Suprapubic skin (tissue), 4 donors: ENCODE results near the gene CPNE4. TPM values are rescaled to one million over a fixed set of nuclear protein-coding genes. Genes with fewer than 3 reads are reported as not detected.

Source experiments
- DNase-seq, 2 donors: peaks; one replicate each; pipeline ENCODE4 v3.0.0-alpha.2; 2019; ENCODE audit warnings: low spot score in 2 of 2
- H3K27ac ChIP-seq: fragments of 200-600 bp; sonication (generic); one replicate; pipeline ENCODE4 v1.5.1; 2019
- H3K27me3 ChIP-seq: fragments of 200-600 bp; sonication (generic); one replicate; pipeline ENCODE4 v1.5.1; 2019
- H3K36me3 ChIP-seq: fragments of 200-600 bp; sonication (generic); one replicate; pipeline ENCODE4 v1.5.1; 2019
- H3K4me1 ChIP-seq: fragments of 200-600 bp; sonication (generic); one replicate; pipeline ENCODE4 v1.5.1; 2019
- H3K4me3 ChIP-seq: fragments of 200-600 bp; sonication (generic); one replicate; pipeline ENCODE4 v1.5.1; 2019; ENCODE audit warnings: mild to moderate bottlenecking
- H3K9me3 ChIP-seq: fragments of 200-600 bp; sonication (generic); one replicate; pipeline ENCODE4 v1.5.1; 2019
- EP300 ChIP-seq: sonication (generic); formaldehyde crosslinking; IDR thresholded peaks from one replicate; pipeline ENCODE4 v1.6.1; 2017; ENCODE audit warnings: antibody characterized with exemption
- POLR2A ChIP-seq, 2 donors: fragments of 450-650 bp; IDR thresholded peaks; one replicate each; pipeline ENCODE4 v1.6.1; 2017; ENCODE audit warnings: antibody characterized with exemption in 2 of 2, mild to moderate bottlenecking in 2 of 2, moderate library complexity in 2 of 2
- POLR2AphosphoS5 ChIP-seq, 3 donors: sonication (generic); formaldehyde crosslinking; IDR thresholded peaks; one replicate each; pipeline ENCODE4 v1.6.1; 2017; ENCODE audit warnings: antibody characterized with exemption in 3 of 3
- WGBS: methylation state at CpG from one replicate; pipeline ENCODE4 v1.1.5; 2018; 5-methylcytosine and 5-hydroxymethylcytosine counted together
- total RNA-seq, 4 donors: library from RNA; depleted of rRNA; stranded (reverse); fragments of >200 nt; gene quantifications; one replicate each; pipeline ENCODE4 v1.1.0, GENCODE V29; 2016
- TF ChIP-seq, protein P1 (sequence below), 2 donors: fragments of 200-600 bp in 1 of 2; fragments of 450-650 bp in 1 of 2; sonication (generic) in 1 of 2; IDR thresholded peaks; one replicate each; pipeline ENCODE4 v1.5.1; 2016 to 2019; ENCODE audit warnings: antibody characterized with exemption in 2 of 2, mild to moderate bottlenecking in 1 of 2, moderate library complexity in 1 of 2

Gene CPNE4
- total RNA-seq, 4 donors from 2014 or later, result 0.32 to 1.1 TPM; not detected in 2

DNA sequence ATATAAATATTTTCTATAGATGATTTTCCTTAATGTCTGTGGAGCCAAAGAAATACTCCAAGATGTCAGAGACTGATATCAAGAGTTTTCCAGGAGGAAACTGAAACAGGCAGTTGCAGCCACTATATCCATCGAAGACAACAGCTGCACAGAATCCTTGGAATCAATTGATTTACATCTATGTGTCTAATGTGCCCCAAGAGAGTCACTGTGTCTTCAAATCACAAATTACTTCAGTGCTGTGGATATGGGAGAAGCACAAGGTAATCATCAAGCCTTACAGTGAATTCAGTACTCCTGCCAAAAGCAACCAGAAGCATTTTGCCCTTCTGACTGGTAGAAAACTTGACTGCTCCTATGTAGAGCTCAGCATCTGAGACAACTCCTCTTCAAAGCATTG lies 51.1 kb downstream of the CPNE4 start:
- no peaks in the 10 kb centered on the region for H3K36me3 ChIP-seq
- H3K4me3 ChIP-seq, result no peak overlapping the region
- H3K4me1 ChIP-seq, result no peaks in the 10 kb centered on the region
- no peak for DNase-seq
- H3K9me3 ChIP-seq, result no peaks in the 10 kb centered on the region
- no peak for TF ChIP-seq POLR2AphosphoS5 (IDR thresholded peaks at IDR 0.05)
- H3K27ac ChIP-seq, result no peak overlapping the region
- no peaks in the 10 kb centered on the region for H3K27me3 ChIP-seq
- WGBS, result 54% methylated on average over 1 of the region's 1 CpG

DNA sequence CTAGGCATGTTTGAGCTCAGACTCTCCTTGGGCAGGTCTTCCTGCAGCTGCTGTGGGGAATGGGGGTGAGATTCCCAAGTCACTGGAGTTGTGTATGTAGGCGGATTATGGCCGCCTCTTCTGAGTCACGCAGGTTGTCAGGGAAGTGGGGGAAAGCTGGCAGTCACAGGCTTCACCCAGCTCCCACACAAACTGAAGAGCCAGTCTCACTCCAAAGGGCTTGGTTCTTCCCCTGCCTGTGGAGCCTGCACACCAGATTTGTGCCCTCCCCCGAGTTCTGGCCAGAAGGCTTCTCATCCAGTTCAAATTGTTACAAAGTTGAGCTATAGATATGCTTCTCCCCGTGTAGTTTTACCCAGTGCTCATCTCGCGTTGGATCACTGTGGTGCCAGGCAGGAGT lies 53.5 kb downstream of the CPNE4 start:
- Histone ChIP-seq H3K36me3 (no peaks in the 10 kb centered on the region), H3K4me1 (no peaks in the 10 kb centered on the region), H3K27me3 (no peaks in the 10 kb centered on the region), H3K27ac (no peak overlapping the region), H3K9me3 (no peaks in the 10 kb centered on the region), H3K4me3 (no peak overlapping the region)
- no peak for DNase-seq
- 97% methylated on average over 4 of the region's 7 CpGs for WGBS
- TF ChIP-seq EP300 (no peak), POLR2AphosphoS5 (IDR thresholded peaks at IDR 0.05) (no peak), POLR2A (IDR thresholded peaks at IDR 0.05) (no peak)
- TF ChIP-seq, protein P1, sequence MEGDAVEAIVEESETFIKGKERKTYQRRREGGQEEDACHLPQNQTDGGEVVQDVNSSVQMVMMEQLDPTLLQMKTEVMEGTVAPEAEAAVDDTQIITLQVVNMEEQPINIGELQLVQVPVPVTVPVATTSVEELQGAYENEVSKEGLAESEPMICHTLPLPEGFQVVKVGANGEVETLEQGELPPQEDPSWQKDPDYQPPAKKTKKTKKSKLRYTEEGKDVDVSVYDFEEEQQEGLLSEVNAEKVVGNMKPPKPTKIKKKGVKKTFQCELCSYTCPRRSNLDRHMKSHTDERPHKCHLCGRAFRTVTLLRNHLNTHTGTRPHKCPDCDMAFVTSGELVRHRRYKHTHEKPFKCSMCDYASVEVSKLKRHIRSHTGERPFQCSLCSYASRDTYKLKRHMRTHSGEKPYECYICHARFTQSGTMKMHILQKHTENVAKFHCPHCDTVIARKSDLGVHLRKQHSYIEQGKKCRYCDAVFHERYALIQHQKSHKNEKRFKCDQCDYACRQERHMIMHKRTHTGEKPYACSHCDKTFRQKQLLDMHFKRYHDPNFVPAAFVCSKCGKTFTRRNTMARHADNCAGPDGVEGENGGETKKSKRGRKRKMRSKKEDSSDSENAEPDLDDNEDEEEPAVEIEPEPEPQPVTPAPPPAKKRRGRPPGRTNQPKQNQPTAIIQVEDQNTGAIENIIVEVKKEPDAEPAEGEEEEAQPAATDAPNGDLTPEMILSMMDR (IDR thresholded peaks at IDR 0.05), result no peak

DNA sequence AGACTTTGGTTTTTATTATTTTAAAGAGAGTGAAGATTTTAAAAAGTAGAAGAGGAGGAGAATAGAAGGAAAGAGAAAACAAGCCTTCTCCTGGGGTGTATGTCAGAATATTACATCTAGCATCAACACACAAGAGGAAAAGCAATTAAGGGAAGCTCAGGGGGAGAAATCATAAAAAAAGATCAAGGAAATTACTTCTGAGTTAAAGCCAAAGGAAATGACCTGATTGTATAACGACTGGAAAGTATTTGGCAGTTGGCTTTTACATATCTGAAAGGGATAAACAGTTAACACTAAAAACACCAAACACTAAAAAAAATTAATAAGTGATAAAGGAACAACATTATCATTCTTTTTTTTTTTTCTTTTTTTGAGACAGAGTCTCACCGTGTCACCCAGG lies 58.4 kb downstream of the CPNE4 start:
- no peaks in the 10 kb centered on the region for H3K36me3 ChIP-seq
- H3K27ac ChIP-seq, result no peak overlapping the region
- H3K4me1 ChIP-seq, result no peaks in the 10 kb centered on the region
- no peak for DNase-seq
- H3K4me3 ChIP-seq, result no peak overlapping the region
- TF ChIP-seq, protein P1 (IDR thresholded peaks at IDR 0.05), result no peak
- TF ChIP-seq POLR2A (IDR thresholded peaks at IDR 0.05), result no peak
- H3K27me3 ChIP-seq, result no peaks in the 10 kb centered on the region
- no peaks in the 10 kb centered on the region for H3K9me3 ChIP-seq
- WGBS, result 18% methylated on average over 2 of the region's 2 CpGs

DNA sequence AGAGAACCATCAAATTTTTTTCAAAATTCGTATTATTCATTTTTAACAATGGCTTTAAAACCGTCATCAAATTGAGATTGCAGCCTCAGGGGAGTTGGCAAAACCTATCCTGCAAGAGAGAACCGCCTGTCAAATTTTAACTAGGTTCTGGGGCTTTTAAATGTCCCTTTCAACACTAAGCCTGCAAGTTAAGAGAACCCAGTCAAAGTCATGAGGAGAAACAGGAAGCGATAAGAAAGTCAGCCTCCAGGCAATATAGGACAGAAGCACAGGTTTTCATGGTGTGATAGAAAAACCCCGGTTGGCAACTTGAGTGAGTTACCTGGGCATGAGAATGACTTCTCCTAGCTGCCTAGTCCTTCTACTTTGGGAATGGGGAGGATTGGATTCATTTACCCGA lies 59.8 kb downstream of the CPNE4 start:
- H3K27me3 ChIP-seq, result no peaks in the 10 kb centered on the region
- no peaks in the 10 kb centered on the region for H3K9me3 ChIP-seq
- no peaks in the 10 kb centered on the region for H3K4me1 ChIP-seq
- no peak for DNase-seq
- H3K36me3 ChIP-seq, result no peaks in the 10 kb centered on the region
- no peak overlapping the region for H3K27ac ChIP-seq
- WGBS, result 38% methylated on average over 6 of the region's 6 CpGs
- no peak overlapping the region for H3K4me3 ChIP-seq
- TF ChIP-seq EP300 (no peak), POLR2AphosphoS5 (IDR thresholded peaks at IDR 0.05) (no peak), POLR2A (IDR thresholded peaks at IDR 0.05) (no peak)
- TF ChIP-seq, protein P1 (IDR thresholded peaks at IDR 0.05), result no peak

DNA sequence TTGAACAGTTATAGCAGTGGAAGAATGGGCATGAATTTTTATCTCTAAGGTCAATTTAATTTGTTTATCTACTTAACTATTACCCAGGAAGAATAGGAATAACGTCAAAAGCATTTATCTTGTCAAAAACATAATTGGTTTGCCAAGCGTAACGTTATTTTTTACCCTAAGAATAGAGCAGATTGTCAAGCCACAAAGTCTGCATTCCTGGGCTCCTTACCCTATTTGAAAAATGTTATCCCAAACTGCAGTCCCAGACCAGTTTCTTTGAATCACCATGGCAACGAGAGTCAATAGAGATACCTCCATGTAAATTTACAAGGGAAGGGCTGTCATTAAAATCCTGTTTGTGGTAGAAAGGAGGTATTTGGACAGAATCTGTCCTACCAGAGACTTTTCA lies 61.1 kb downstream of the CPNE4 start:
- Histone ChIP-seq H3K4me3 (no peak overlapping the region), H3K9me3 (no peaks in the 10 kb centered on the region), H3K36me3 (no peaks in the 10 kb centered on the region), H3K4me1 (no peaks in the 10 kb centered on the region), H3K27me3 (no peaks in the 10 kb centered on the region), H3K27ac (no peak overlapping the region)
- WGBS, result 48% methylated on average over 4 of the region's 4 CpGs
- DNase-seq, result no peak
- no peak for TF ChIP-seq EP300
- TF ChIP-seq POLR2AphosphoS5 (IDR thresholded peaks at IDR 0.05), result no peak
- TF ChIP-seq, protein P1 (IDR thresholded peaks at IDR 0.05), result no peak
- no peak for TF ChIP-seq POLR2A (IDR thresholded peaks at IDR 0.05)

DNA sequence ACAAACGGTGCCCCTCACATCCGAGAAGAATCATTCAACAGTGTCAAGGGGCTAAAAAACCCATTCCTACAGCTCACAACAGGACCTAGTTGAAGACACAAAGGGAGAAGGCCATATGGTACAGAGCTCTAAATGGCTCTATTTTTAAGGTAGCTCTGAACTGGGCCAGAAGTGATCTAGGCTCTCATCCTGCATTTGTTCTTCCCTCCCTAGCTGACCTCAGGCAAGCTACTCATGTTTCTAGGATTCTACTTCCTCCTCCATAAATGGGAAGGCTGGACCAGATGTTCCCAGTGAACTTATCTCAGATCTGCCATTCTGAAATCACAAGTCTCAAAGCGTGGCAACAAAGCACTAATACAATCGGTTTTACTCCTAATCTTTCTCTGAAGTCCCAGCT lies 62.3 kb downstream of the CPNE4 start:
- no peak overlapping the region for H3K27ac ChIP-seq
- TF ChIP-seq POLR2A (IDR thresholded peaks at IDR 0.05) (no peak), EP300 (no peak), POLR2AphosphoS5 (IDR thresholded peaks at IDR 0.05) (no peak)
- TF ChIP-seq, protein P1 (IDR thresholded peaks at IDR 0.05), result no peak
- H3K27me3 ChIP-seq, result no peaks in the 10 kb centered on the region
- H3K9me3 ChIP-seq, result no peaks in the 10 kb centered on the region
- no peak for DNase-seq
- H3K4me1 ChIP-seq, result no peaks in the 10 kb centered on the region
- H3K36me3 ChIP-seq, result no peaks in the 10 kb centered on the region
- no peak overlapping the region for H3K4me3 ChIP-seq
- 63% methylated on average over 4 of the region's 4 CpGs for WGBS
